NCI-H2029 treated with DMSO at 0.1 percent for 48 hours (cell line): ENCODE data around the gene LGALS3.

Experiments used
- DNase-seq: peaks from one replicate; lab custom pipeline; 2025; lab: John Stamatoyannopoulos, UW

LGALS3 gene

GRCh38 chr14:55115460-55115859 lies 13.6 kb upstream of the LGALS3 start:
- DNase-seq = no peak

DNA sequence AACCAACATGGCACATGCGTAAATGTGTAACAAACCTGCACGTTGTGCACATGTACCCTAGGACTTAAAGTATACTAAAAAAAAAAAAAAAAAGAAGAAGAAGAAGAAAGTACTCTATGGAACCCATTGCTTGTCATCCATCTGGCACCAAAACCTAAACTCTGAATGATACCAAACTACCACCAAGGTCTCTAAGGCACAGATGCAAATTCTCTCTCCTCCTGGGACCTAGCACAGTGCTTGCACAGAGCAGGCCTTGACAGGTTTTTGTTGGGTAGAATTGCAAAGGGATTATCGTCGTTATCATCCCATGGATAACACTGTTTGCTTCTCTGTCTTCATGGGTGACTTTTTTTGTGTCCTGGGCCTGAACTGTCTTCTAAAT lies 13.2 kb upstream of the LGALS3 start:
- DNase-seq = no peak

- DNase-seq = no peak
Measured at GRCh38 chr14:55116246-55117030, 12.6 kb upstream of the LGALS3 start.

- no peak for DNase-seq
Measured at GRCh38 chr14:55117803-55118441, 11.1 kb upstream of the LGALS3 start.

DNA sequence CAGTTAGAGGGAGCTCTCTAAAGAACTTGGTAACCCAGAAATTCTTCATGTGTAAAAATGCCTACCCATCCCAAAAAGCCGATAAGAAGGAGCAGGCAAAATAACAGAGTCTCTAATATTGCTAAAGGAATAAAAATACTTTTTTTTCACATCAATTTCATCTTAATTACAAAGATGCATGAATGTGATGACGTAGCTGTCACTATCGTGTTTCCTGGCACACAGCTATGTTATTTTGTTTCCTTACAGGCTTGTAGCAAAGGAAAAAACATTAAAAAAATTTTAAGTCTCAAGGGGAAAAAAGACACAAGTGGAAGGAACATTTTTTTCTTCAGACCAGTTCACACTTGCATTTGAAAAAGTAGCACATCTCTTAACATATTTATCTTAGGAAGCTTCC lies 10.3 kb upstream of the LGALS3 start:
- DNase-seq = no peak

DNA sequence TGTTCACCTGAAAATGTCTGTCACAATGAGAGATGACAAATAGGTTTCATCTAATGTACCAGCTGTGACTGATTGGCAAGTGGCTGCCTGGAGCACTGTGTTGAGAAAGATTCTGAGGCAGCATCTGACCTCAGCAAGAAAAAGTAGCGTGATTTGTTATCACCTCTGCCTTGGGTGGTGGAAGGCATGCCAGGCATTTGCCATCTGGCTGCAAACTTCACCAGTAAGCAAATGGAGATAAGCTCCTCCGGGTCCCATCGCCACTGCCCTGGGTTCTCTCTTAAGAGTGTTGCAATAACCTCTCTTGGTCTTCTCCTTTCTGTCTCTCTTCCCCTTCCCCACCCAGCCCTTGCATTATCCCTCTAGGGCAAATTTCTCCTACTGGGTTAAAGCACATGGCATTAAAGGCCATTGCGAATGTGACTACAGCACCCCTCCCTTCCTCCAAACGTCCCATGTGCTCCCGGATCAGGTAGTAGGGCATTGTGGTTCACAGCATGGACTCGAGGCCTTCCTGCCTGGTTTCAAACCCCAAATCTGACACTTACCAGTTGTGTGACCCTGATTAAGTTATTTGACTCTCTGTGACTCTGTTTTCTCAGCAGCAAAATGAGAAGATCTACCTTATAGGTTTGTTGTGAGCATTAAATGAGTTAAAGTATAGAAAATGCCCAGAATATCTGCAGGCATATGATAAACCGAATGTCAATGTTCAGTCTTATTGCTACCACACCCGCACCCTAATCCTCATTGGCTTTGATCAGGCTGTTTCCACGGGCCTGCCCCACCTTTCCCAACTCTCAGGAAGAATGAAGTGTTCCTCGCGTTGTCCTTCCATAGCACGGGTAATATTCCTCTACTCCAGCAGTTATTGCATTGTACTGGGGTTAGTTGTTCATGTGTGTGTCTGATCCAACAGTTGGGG lies 8.2 kb upstream of the LGALS3 start:
- DNase-seq = no peak

DNA sequence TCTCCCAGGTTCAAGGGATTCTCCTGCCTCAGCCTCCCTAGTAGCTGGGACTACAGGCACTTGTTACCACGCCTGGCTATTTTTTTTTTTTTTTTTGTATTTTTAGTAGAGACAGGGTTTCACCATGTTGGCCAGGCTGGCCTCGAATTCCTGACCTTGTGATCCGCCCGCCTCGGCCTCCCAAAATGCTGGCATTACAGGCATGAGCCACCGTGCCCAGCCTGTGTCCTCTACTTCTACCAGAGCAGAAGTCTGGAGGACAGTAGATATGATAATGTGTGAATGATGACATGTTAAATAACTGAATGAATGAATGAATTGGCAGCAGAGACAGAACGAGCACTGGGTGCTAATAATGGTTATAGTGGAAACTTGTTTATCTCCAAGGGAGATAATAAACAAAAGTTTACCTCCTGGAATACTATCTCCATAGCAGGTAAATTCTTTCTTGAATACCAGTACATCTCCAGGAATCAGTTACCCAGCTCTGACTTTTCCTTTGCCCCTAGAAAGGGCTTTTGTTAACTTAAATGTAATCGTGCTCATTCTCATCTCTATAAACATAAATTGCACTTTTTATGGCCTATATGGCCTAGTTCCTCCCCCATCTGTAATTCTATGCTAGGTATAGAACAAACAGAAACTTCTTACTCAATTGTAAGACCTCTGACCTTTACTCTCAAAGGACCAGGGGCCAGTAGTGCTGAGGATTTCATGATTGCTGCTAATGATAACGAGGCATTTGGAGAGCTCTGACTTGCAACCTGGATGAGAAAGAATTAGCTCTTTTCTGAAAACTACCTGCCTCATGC lies 7.2 kb upstream of the LGALS3 start:
- no peak for DNase-seq

DNA sequence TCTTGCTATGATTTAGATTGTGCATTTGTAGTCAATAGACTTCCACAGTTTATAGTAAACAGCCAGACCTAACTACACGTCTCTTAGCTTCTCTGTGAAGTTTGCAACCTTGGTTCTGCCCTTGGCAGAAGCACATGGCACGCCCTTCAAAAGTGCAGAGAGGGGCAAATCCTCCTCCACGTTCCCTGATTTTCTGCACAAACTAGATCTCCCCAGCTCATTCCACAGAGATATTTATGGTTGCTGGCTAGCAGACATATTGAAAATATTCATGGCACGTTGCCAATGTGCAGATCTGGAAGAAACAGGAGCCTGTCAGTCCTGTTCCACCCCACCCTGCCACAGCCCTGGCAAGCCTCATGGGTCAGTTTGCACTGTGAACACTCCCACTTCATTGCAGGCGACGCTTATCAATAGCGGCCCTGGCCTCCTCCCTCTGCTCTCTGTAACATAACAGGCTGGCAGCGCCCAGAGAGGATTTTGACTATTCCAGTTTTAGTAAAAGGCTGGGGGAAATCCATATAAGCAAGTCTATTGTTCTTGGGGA lies 6.5 kb upstream of the LGALS3 start:
- peak; percentile 71 for DNase-seq

GRCh38 chr14:55123101-55123500 lies 6.0 kb upstream of the LGALS3 start:
- DNase-seq = no peak

DNA sequence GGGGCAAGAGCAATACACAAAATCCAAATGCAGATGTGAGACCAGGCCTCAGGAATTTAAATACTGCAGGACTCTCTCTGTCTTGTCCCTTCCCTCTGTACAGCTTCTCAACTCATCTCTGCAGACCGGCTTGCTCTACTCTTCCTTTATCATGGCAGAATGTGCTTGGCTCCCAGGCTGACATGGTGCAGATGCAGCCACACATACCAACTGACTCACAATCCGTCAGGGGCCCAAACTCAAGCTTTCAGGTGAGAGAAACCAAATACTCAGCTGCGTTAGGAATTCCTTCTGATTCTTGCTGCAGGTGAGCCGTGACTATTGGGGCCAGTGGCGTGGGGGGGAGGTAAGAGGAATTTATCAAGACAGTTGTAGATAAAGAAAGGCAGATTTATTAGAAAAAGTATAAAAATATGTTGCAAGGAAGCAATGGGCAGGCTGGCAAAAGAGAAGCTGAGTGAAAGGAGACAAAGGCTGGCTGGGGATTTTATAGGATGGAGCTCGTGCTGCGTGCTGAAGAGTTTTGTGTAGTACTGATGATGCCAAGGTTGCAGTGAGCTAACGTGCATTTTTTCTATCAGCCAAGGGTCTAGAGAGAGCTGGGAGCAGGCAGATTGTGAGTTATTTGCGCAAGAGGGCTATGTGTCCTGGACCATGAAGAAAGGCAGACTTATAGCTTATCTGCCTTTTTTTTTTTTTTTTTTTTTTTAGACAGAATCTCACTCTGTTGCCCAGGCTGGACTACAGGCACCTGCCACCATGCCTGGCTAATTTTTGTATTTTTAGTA lies 5.0 kb upstream of the LGALS3 start:
- no peak for DNase-seq

GRCh38 chr14:55124774-55125386 lies 4.2 kb upstream of the LGALS3 start:
- no peak for DNase-seq

DNA sequence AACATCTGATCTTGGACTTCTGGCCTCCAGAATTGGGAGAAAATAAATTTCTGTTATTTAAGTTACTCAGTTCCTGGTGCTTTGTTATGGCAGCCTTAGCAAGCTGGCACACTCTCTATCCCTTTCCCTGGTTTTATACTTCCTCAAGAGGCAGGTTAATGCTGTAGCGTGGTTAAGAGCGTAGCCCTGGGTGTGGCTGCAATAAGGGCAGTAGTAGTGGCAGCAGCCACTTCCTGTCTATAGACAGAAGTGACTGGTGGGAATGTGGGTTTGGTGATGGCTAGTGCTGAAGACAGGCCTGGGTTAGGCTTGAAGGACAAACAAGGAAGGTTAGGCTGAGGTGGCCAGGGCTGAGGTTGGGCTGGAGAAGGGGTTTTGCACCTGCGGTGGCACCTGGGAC lies 3.6 kb upstream of the LGALS3 start:
- peak; percentile 78 for DNase-seq

DNA sequence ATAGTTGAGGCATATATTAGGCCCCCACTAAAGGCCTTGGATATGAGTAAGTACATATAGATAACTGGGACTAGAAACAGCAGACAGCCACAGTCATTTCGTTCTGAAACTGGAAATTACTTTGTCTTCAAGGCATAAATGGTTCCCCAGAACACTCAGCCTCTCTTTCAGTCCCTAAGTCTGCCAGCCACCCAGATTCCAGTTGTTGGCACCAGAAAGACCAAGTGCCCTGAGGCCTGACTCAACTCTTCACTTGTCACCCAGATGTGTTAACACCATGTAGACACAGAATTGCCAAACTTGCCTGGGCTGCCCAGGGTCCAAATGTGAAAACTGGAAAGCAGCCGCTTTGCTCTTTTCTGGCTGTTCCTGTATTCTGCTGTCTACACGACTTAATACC lies 3.0 kb upstream of the LGALS3 start:
- no peak for DNase-seq

- no peak for DNase-seq
Measured at GRCh38 chr14:55126932-55127459, 2.1 kb upstream of the LGALS3 start.

DNA sequence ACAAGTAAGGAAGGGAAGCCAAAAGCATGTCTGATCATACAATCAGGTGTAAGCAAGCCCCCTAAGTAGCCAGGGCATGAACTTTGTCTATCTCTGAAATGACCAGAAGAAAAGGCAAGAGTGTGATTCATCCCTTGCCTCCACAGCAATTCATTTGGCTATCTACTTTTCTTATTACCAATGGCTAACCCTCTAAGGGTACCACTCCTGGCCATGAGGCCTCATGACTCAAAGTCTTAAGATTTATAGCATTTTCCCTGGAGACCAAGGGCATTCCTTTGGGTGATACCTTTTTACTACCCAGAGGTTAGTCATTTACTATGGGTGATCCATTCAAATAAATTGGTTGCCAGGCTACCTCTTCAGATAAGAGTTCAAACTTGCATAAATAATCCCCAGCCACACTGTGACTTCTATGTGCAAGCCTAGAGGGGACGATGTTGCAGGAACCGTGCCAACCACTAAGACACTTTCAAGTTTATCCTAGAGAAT lies 1.5 kb upstream of the LGALS3 start:
- DNase-seq = no peak

DNA sequence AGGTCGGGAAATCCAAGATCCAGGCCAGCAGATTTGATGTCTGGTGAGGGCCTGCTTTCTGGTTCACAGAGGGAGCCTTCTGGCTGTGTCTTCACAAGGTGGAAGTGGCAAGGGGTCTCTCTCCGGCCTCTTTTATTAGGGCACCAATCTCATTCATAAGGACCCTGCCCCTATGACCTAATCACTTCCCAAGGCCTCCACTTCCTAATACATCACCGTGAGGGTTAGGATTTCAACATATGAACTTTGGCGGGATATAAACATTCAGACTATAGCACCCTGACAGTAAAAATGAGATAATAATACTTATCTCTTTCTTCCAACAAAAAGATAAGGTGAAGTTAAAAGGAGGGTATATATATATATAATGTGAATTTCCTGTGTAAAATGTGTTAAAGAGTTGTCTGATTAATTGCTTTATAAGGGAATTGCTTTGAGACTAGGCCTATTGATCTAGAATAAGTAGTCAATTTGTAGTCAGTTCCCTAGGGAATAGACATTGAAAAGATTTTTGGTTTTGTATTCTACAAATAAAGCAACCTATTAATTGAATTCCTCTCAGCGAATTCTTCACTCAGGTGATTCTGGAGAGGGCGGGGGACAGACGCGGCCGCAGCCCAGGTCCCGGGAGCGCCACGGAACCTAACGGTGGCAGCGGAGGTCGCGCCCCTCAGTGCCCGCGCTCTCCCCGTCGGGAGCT lies 516 bp upstream of the LGALS3 start:
- DNase-seq = no peak

DNA sequence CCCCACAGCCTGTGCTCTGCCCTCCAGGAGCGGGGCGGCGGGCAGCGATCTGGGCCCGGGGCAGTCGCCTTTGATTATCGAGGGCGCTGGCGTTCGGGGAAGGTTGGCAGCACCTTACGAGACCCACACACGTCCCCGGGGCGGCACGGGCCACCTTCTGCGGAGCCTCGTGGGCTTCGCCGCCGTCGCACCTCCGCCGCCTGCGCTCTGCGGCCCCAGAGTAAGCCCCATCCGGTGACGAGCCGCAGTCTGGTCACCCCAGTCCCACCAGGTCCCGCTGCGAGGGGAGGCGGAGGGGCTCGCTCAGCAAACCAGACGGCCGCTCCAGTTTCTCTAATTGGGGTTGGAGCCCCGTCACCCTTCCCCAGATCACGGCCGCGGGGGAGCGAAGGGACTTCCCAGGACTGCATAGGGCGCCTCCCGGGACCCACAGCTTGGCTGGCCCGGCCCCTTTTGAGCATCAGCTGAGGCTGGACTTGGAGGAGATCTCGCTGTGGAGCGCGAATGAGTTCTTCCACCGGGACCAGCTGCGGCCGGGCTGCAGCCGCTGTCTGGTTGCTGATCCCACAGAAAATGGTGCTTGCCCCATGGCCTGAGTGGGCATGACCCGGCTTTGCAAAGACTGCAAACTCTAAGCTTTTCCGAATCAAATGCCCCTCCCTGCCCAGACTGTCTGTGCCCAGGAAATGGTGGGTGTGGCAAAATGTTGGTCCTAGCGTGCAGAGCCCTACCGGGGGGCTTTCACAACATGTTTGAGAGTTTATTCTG lies 560 bp downstream of the LGALS3 start:
- DNase-seq = no peak

DNA sequence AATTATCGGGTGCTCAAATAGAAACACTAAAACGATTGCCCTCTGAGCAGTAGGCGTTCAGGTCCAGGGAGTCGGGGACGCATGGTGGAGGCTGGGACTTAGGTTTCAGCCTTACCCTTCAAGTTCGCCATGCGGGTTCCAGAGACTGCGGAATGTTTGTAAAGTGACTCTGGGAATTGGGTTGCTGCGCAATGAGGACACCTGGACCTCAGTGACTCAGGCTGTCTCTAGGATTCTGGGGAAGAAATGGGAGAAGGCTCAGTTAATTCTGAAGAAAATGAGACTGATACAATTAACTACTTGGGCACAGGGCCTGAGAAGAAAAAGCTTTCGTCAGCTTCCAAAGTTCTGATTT lies 1.1 kb downstream of the LGALS3 start:
- DNase-seq = no peak
